ENCODE data around the gene DDX25. TPM values are rescaled to one million over a fixed set of nuclear protein-coding genes. Genes with fewer than 3 reads are reported as not detected.
A peak's percentile ranks its signal among the peaks of the same experiment; 100 is the strongest.

Gene DDX25
- total and polyA plus RNA-seq, 2 of the 13 experiments (the other 11 are each of a cell fraction or from before 2014, with no cell fraction given): 0.17 to 0.29 TPM

GRCh38 chr11:125887373-125888324 lies 16.7 kb upstream of the DDX25 start, which contains the start of gene HYLS1 (continued):
- peak; percentile 84 for TF ChIP-seq PRDM10 (CRISPR knock-in tag; IDR thresholded peaks at IDR 0.05; ENCODE audit: low read depth)
- TF ChIP-seq ZNF609 (CRISPR knock-in tag; IDR thresholded peaks at IDR 0.05; ENCODE audit: borderline replicate concordance): no peak
- TF ChIP-seq JDP2 (CRISPR knock-in tag; IDR thresholded peaks at IDR 0.05; ENCODE audit: borderline replicate concordance): no peak
- peak; percentile 80 for TF ChIP-seq ARNT2 (CRISPR knock-in tag; IDR thresholded peaks at IDR 0.05; ENCODE audit: low read depth)
- TF ChIP-seq CHCHD3 (CRISPR knock-in tag; IDR thresholded peaks at IDR 0.05): peak; percentile 90; the same call in 1 of the 2 replicates
- no peak for TF ChIP-seq SNAPC5 (CRISPR knock-in tag; IDR thresholded peaks at IDR 0.05; ENCODE audit: borderline replicate concordance)
- TF ChIP-seq SOX13 (IDR thresholded peaks at IDR 0.05): no peak; the same call in 1 of the 2 replicates
- TF ChIP-seq SOX13 (CRISPR knock-in tag; conservative IDR thresholded peaks at IDR 0.05 in 1 of 2, IDR thresholded peaks at IDR 0.05 in 1 of 2): 0 out of 4 replicates have a peak, but pooled peaks of 1 of the 2 experiments have one; percentile 4
- peak; percentile 63; the same call in 1 of the 2 replicates for TF ChIP-seq TFDP1 (CRISPR knock-in tag; IDR thresholded peaks at IDR 0.05; ENCODE audit: borderline replicate concordance)
- peak; percentile 56; the same call in 1 of the 2 replicates for TF ChIP-seq TBX2 (CRISPR knock-in tag; IDR thresholded peaks at IDR 0.05; ENCODE audit: borderline replicate concordance)
- peak; percentile 45; the same call in 1 of the 2 replicates for TF ChIP-seq ZNF777 (CRISPR knock-in tag; IDR thresholded peaks at IDR 0.05)
- 0 out of 2 replicates have a peak, but pooled peaks have one; percentile 77 for TF ChIP-seq ZNF546 (CRISPR knock-in tag; conservative IDR thresholded peaks at IDR 0.05)
- TF ChIP-seq ZNF501 (CRISPR knock-in tag; IDR thresholded peaks at IDR 0.05): peak; percentile 75
- TF ChIP-seq SYNCRIP (IDR thresholded peaks at IDR 0.05; ENCODE audit: insufficient read depth, low read depth, low read length): no peak
- peak; percentile 71; the same call in 1 of the 2 replicates for TF ChIP-seq YEATS4 (CRISPR knock-in tag; IDR thresholded peaks at IDR 0.05; ENCODE audit: borderline replicate concordance)
- TF ChIP-seq GZF1 (CRISPR knock-in tag; IDR thresholded peaks at IDR 0.05): 0 out of 2 replicates have a peak, but pooled peaks have one; percentile 17
- TF ChIP-seq DMAP1 (CRISPR knock-in tag; IDR thresholded peaks at IDR 0.05): peak; percentile 60
